ENCODE measurements around the gene SHOX. TPM values are rescaled to one million over a fixed set of nuclear protein-coding genes. Genes with fewer than 3 reads are reported as not detected.

The SHOX gene
- polyA plus RNA-seq, 1 of the 3 experiments (the other 2 are of a cell fraction), result not detected

GRCh38 chrX:694800-695199 lies 64.2 kb downstream of the SHOX start:
- H2AFZ ChIP-seq (ENCODE audit: low read depth), result no peak overlapping the region
- no peaks in the 10 kb centered on the region for H3K27me3 ChIP-seq (ENCODE audit: insufficient read depth)
- DNase-seq, result no peak
- WGBS (ENCODE audit: low lambda C conversion rate), result 8% methylated on average over 16 of the region's 19 CpGs
- no peaks in the 10 kb centered on the region for H4K20me1 ChIP-seq (ENCODE audit: insufficient read depth)
- H3K9me2 ChIP-seq, result no peaks in the 10 kb centered on the region
- no peak overlapping the region for H3K9ac ChIP-seq
- H3K27ac ChIP-seq (ENCODE audit: low read depth in 2 of 2, low read length in 1 of 2), result no peak overlapping the region
- no peak overlapping the region for H3K4me3 ChIP-seq (ENCODE audit: low read depth in 2 of 2, low read length in 1 of 2)
- POLR2A ChIA-PET, result no interaction called here
- no peak for TF ChIP-seq IRF3 (IDR thresholded peaks at IDR 0.05; ENCODE audit: low read depth, low read length)
- no peak for TF ChIP-seq SMC3 (IDR thresholded peaks at IDR 0.05; ENCODE audit: low read depth, low read length)
- H3K79me2 ChIP-seq (ENCODE audit: insufficient read depth), result no peaks in the 10 kb centered on the region
- no peaks in the 10 kb centered on the region for H3F3A ChIP-seq (replicated peaks; ENCODE audit: insufficient read depth)
- CTCF ChIA-PET, result no interaction called here
- no peak overlapping the region for H3K4me2 ChIP-seq
- no peaks in the 10 kb centered on the region for H3K9me3 ChIP-seq
- H3K4me1 ChIP-seq (ENCODE audit: control insufficient read depth in 1 of 2, insufficient read depth in 2 of 2, low read depth in 1 of 2, low read length in 1 of 2), result no peaks in the 10 kb centered on the region
- H3K36me3 ChIP-seq (replicated peaks in 1 of 2; ENCODE audit: control insufficient read depth in 1 of 2, insufficient read depth in 2 of 2, low read length in 1 of 2), result no peaks in the 10 kb centered on the region

GRCh38 chrX:698206-698605 lies 67.6 kb downstream of the SHOX start:
- TF ChIP-seq EZH2phosphoT487 (IDR thresholded peaks at IDR 0.05; ENCODE audit: borderline replicate concordance, low read depth), result no peak
- no peak for TF ChIP-seq FOXM1 (IDR thresholded peaks at IDR 0.05; ENCODE audit: low read depth)
- no peak for TF ChIP-seq POLR2AphosphoS5 (IDR thresholded peaks at IDR 0.05; ENCODE audit: low read depth, low read length)
- TF ChIP-seq NRF1 (IDR thresholded peaks at IDR 0.05; ENCODE audit: low read depth, low read length), result no peak
- no peak for TF ChIP-seq PBX3 (IDR thresholded peaks at IDR 0.05)
- TF ChIP-seq FOXJ3 (CRISPR knock-in tag; IDR thresholded peaks at IDR 0.05), result no peak
- no peak for TF ChIP-seq SIN3A (IDR thresholded peaks at IDR 0.05; ENCODE audit: borderline replicate concordance, low read depth, low read length)
- TF ChIP-seq REST (IDR thresholded peaks at IDR 0.05; ENCODE audit: low read depth, low read length), result no peak
- Histone ChIP-seq H3F3A (replicated peaks; ENCODE audit: insufficient read depth) (no peaks in the 10 kb centered on the region), H3K4me3 (ENCODE audit: low read depth in 2 of 2, low read length in 1 of 2) (no peak overlapping the region), H3K9me3 (no peaks in the 10 kb centered on the region), H4K20me1 (ENCODE audit: insufficient read depth) (no peaks in the 10 kb centered on the region), H2AFZ (ENCODE audit: low read depth) (no peak overlapping the region), H3K4me2 (no peak overlapping the region), H3K79me2 (ENCODE audit: insufficient read depth) (no peaks in the 10 kb centered on the region), H3K9me2 (no peaks in the 10 kb centered on the region), H3K36me3 (replicated peaks in 1 of 2; ENCODE audit: control insufficient read depth in 1 of 2, insufficient read depth in 2 of 2, low read length in 1 of 2) (no peaks in the 10 kb centered on the region), H3K9ac (no peak overlapping the region), H3K27ac (ENCODE audit: low read depth in 2 of 2, low read length in 1 of 2) (no peak overlapping the region), H3K4me1 (ENCODE audit: control insufficient read depth in 1 of 2, insufficient read depth in 2 of 2, low read depth in 1 of 2, low read length in 1 of 2) (no peaks in the 10 kb centered on the region), H3K27me3 (ENCODE audit: insufficient read depth) (no peaks in the 10 kb centered on the region)
- ChIA-PET POLR2A (no interaction called here), CTCF (no interaction called here)
- no peak for DNase-seq
- 34% methylated on average over 20 of the region's 20 CpGs for WGBS (ENCODE audit: low lambda C conversion rate)

All from SK-N-SH (cell line).